Sigmoid colon (tissue), 7 donors: ENCODE data around the gene ITIH6. TPM values are rescaled to one million over a fixed set of nuclear protein-coding genes. Genes with fewer than 3 reads are reported as not detected.

Experiments
- DNase-seq: peaks from one replicate; pipeline ENCODE4 v3.0.0-alpha.2; 2019
- H3K27ac ChIP-seq, 4 donors: fragments of 200-600 bp; sonication (generic); one replicate each; pipeline ENCODE4 v1.5.1; 2016 to 2019; ENCODE audit warnings: mild to moderate bottlenecking in 1 of 4
- H3K27me3 ChIP-seq, 3 donors: fragments of 200-600 bp; sonication (generic); one replicate each; pipeline ENCODE4 v1.5.1; 2019; ENCODE audit warnings: mild to moderate bottlenecking in 1 of 3
- H3K36me3 ChIP-seq, 4 donors: fragments of 200-600 bp; sonication (generic); one replicate each; pipeline ENCODE4 v1.5.1; 2016 to 2019
- H3K4me1 ChIP-seq, 4 donors: fragments of 200-600 bp; sonication (generic); one replicate each; pipeline ENCODE4 v1.5.1; 2017 to 2019
- H3K4me3 ChIP-seq, 4 donors: fragments of 200-600 bp; sonication (generic); one replicate each; pipeline ENCODE4 v1.5.1; 2017 to 2019; ENCODE audit warnings: mild to moderate bottlenecking in 2 of 4, moderate library complexity in 1 of 4
- H3K9me3 ChIP-seq, 4 donors: fragments of 200-600 bp in 3 of 4; sonication (generic) in 3 of 4; one replicate each; pipeline versions ENCODE4 v1.5.1 to v1.6.1; 2013 to 2019
- EP300 ChIP-seq, 4 donors: sonication (generic); formaldehyde crosslinking; IDR thresholded peaks; one replicate each; pipeline ENCODE4 v1.6.1; 2017; ENCODE audit warnings: antibody characterized with exemption in 4 of 4
- POLR2A ChIP-seq, 2 donors: fragments of 450-650 bp; IDR thresholded peaks; one replicate each; pipeline ENCODE4 v1.6.1; 2016; ENCODE audit warnings: antibody characterized with exemption in 2 of 2, mild to moderate bottlenecking in 2 of 2, moderate library complexity in 2 of 2
- POLR2AphosphoS5 ChIP-seq, 4 donors: sonication (generic); formaldehyde crosslinking; IDR thresholded peaks; one replicate each; pipeline ENCODE4 v1.6.1; 2017; ENCODE audit warnings: antibody characterized with exemption in 4 of 4
- WGBS, 2 donors: extraction: QIAGEN DNeasy Blood & Tissue Kit; methylation state at CpG; one replicate each; pipeline ENCODE4 v1.1.7; 2013; 5-methylcytosine and 5-hydroxymethylcytosine counted together
- intact Hi-C: fragments of 100-400 bp; cut with DNase I; formaldehyde crosslinking; loops from one replicate; pipeline ENCODE4 v1.15.1; 2023
- polyA plus RNA-seq, 3 donors: library from polyadenylated mRNA; stranded (reverse); fragments of 200-250 nt; gene quantifications; one replicate each; pipeline ENCODE4 v1.2.3, GENCODE V29; 2013
- total RNA-seq, 4 donors: library from RNA; depleted of rRNA; stranded (reverse); fragments of >200 nt; gene quantifications; one replicate each; pipeline ENCODE4 v1.1.0, GENCODE V29; 2016
- TF ChIP-seq, protein P1 (sequence below), 4 experiments: fragments of 450-650 bp in 3 of 4; fragments of 200-600 bp in 1 of 4; IDR thresholded peaks; one replicate each; pipeline ENCODE4 v1.5.1; 2016 to 2019; ENCODE audit warnings: antibody characterized with exemption in 4 of 4, mild to moderate bottlenecking in 3 of 4, moderate library complexity in 2 of 4
- donor health status: healthy with polysubstance abuse.
- donor health status: Bipolar disorder and iron deficiency.
- donor health status: healthy.

Gene ITIH6
- total and polyA plus RNA-seq, 7 donors, result under 0.01 TPM; not detected in 6

DNA sequence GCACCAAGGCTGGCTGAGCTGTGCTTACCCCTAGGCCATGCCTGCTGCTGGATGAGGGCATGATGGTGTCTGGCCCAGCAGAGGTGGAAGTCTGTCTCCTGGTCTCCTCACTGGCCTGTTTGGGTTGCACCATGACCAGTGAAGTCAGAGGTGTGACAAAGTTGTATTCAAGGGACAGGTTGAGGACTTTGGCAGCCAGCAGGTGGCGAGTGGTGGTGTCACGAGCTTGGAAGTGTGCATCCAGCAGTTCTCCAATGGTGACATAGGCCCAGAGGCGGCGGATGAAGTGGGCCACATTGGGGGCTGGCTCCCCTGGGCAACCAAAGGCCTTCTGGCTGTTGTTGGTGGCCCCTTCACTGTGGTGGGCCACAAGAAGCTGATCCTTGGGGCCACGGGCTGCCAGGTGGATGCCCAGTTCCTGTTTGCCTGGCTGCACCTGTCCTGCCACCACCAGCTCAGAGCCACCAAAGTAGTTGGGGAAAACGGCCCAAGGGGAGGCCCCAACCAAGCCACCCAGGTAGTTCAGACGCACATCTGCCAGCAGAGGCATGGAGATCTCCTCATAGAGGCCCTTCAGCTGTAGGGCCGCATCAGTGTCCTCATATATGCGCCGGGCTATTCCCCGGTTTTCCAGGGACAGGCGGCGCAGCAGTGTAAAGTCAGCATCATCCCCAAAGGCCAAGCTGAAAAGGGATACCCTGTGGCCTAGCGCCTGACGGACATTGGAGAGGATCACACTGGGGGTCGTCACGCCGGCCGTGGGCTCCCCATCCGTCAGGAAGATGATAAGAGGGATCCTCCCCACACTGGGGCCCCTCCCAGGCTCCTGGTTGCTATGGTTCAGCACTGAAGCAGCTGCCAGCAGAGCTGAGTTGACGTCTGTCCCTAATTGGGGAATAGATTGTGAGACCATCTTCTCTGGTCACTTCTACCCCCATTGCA is 39.7 kb downstream of the ITIH6 start:
- Histone ChIP-seq H3K9me3 (no peaks in the 10 kb centered on the region), H3K4me1 (no peaks in the 10 kb centered on the region), H3K27ac (no peak overlapping the region), H3K4me3 (no peak overlapping the region), H3K27me3 (no peaks in the 10 kb centered on the region), H3K36me3 (no peaks in the 10 kb centered on the region)
- 77 to 87% methylated on average over 21 of the region's 21 CpGs for WGBS, 2 donors
- no peak for TF ChIP-seq EP300 (IDR thresholded peaks at IDR 0.05)
- TF ChIP-seq, protein P1, sequence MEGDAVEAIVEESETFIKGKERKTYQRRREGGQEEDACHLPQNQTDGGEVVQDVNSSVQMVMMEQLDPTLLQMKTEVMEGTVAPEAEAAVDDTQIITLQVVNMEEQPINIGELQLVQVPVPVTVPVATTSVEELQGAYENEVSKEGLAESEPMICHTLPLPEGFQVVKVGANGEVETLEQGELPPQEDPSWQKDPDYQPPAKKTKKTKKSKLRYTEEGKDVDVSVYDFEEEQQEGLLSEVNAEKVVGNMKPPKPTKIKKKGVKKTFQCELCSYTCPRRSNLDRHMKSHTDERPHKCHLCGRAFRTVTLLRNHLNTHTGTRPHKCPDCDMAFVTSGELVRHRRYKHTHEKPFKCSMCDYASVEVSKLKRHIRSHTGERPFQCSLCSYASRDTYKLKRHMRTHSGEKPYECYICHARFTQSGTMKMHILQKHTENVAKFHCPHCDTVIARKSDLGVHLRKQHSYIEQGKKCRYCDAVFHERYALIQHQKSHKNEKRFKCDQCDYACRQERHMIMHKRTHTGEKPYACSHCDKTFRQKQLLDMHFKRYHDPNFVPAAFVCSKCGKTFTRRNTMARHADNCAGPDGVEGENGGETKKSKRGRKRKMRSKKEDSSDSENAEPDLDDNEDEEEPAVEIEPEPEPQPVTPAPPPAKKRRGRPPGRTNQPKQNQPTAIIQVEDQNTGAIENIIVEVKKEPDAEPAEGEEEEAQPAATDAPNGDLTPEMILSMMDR (IDR thresholded peaks at IDR 0.05), result no peak
- no peak for TF ChIP-seq POLR2A (IDR thresholded peaks at IDR 0.05)
- TF ChIP-seq POLR2AphosphoS5 (IDR thresholded peaks at IDR 0.05), result no peak
- no peak for DNase-seq
- intact Hi-C loops, result no loop called here

DNA sequence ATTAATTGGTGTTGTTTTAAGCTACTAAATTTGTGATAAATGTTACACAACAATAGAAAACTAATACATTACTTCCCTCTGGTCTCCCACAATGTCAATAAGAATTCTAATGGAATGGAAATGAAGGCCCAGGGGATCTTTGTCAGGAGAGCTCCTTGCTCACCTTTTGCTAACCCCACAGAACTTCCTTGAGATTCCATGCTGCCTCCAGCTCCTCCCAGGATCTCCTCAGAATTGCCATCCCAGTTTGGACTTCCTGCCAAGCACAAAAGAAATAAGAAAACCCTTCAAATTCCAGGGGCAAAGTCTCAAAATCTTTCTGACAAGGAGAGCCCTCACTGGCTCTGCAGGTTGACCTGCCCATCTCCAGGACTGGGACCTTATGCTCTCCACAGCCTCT is 43.2 kb downstream of the ITIH6 start:
- H3K9me3 ChIP-seq, result no peaks in the 10 kb centered on the region
- H3K36me3 ChIP-seq, result no peaks in the 10 kb centered on the region
- no peak overlapping the region for H3K4me3 ChIP-seq
- no peak for DNase-seq
- no peak for TF ChIP-seq EP300 (IDR thresholded peaks at IDR 0.05)
- no peak for TF ChIP-seq POLR2AphosphoS5 (IDR thresholded peaks at IDR 0.05)
- TF ChIP-seq POLR2A (IDR thresholded peaks at IDR 0.05), result no peak
- TF ChIP-seq, protein P1 (IDR thresholded peaks at IDR 0.05), result no peak
- H3K27me3 ChIP-seq, result no peaks in the 10 kb centered on the region
- H3K27ac ChIP-seq, result no peak overlapping the region
- intact Hi-C loops, result no loop called here
- no peaks in the 10 kb centered on the region for H3K4me1 ChIP-seq

DNA sequence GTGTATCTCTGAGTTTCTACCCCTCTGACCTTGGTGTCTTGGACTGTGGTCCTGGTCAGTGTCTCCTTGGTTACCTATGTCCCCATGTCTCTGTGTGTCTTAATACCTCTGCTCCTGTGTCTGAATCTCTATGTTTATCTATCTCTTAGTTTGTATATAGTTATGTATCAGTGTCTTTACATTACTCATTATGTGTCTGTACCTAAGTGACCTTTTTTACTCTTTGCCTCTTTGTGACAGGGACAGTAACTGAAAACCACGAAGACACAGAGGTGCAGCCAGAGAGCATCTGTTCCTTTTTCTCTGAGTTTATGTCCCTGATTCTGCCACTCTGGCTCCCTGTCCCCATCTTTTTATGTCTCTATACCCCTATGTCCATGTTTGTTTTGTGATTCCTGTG is 49.4 kb downstream of the ITIH6 start:
- no peaks in the 10 kb centered on the region for H3K27me3 ChIP-seq
- intact Hi-C loops, result no loop called here
- WGBS, 2 donors, result 50 to 75% methylated on average over 1 of the region's 1 CpG
- H3K27ac ChIP-seq, result no peak overlapping the region
- TF ChIP-seq POLR2AphosphoS5 (IDR thresholded peaks at IDR 0.05), result no peak
- no peak for TF ChIP-seq EP300 (IDR thresholded peaks at IDR 0.05)
- TF ChIP-seq, protein P1 (IDR thresholded peaks at IDR 0.05), result no peak
- TF ChIP-seq POLR2A (IDR thresholded peaks at IDR 0.05), result no peak
- no peaks in the 10 kb centered on the region for H3K36me3 ChIP-seq
- no peak for DNase-seq
- H3K4me3 ChIP-seq, result no peak overlapping the region
- H3K4me1 ChIP-seq, result no peaks in the 10 kb centered on the region
- no peaks in the 10 kb centered on the region for H3K9me3 ChIP-seq

DNA sequence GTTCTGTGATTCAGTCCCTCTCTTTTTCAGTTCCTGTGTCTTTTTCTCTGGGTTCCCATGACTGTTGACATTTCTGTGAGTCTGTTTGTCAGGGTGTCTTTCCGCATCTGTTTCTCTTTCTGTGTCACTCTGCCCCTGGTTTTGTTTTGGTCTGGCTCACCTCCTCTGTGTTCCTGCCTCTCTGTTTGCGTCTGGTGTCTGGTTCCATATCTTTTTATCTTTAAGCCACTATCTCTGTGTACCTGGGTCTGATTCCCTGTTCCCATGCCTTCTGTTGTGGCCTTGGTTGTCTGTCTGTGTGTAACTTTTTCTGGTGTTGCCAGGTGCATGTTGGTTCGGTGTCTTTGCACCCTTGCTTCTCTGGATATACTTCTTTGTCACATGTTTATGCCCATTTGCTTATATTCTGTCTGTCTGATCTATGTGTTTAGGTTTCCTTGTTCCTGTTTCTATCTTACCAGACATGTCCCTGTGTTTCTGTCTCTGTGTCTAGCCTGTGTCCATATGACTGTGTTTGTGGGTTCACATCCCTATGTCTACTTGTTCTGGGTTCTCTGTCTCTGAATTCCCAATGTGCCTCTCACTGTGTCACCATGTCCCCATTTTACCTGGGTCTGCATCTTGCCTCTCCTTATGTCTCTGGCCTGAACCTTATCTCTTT is 50.2 kb downstream of the ITIH6 start:
- TF ChIP-seq POLR2AphosphoS5 (IDR thresholded peaks at IDR 0.05) (no peak), EP300 (IDR thresholded peaks at IDR 0.05) (no peak), POLR2A (IDR thresholded peaks at IDR 0.05) (no peak)
- TF ChIP-seq, protein P1 (IDR thresholded peaks at IDR 0.05), result no peak
- DNase-seq, result no peak

More for the DNA sequence above, 50.2 kb downstream of the ITIH6 start:
- Histone ChIP-seq H3K4me3 (no peak overlapping the region), H3K27ac (no peak overlapping the region), H3K9me3 (no peaks in the 10 kb centered on the region), H3K27me3 (no peaks in the 10 kb centered on the region), H3K36me3 (no peaks in the 10 kb centered on the region), H3K4me1 (no peaks in the 10 kb centered on the region)
- WGBS, 2 donors, result 60 to 64% methylated on average over 3 of the region's 3 CpGs
- intact Hi-C loops, result no loop called here
